HL-60/S4 treated with phorbol 12-myristate 13-acetate at 8.2 ng/mL for 4 days and 3 days (cell line): ENCODE data around the gene AP4M1.
"Not testable (repeated sequence)": the region's sequence is repeated elsewhere in the genome, so short reads cannot be mapped to it uniquely, and the experiment has no call there.

Experiments used
- in situ Hi-C: fragments of 300-500 bp; cut with MboI; formaldehyde crosslinking; loops from 2 replicates; pipeline ENCODE4 v1.15.0; 2022; ENCODE audit warnings: low sequenced_read_pairs

AP4M1 gene

DNA sequence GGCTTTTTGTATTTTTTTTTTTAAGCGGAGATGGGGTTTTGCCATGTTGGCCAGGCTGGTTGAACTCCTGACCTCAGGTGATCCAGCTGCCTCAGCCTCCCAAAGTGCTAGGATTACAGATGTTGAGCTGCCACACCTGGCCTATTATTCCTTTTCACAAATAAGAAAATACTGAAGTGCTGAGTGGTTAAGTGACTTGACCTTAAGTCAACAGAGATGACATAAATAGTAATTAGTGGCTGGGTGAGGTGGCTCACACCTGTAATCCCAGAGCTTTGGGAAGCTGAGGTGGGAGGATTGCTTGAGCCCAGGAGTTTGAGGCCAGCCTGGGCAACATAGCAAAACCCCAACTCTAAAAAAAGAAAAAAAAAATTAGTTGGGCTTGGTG lies 28.8 kb downstream of the AP4M1 start:
- in situ Hi-C loops, result loop anchor here (10.0 kb wide), 1 partner anchor 75 kb away; no protein-coding TSS in a partner anchor

DNA sequence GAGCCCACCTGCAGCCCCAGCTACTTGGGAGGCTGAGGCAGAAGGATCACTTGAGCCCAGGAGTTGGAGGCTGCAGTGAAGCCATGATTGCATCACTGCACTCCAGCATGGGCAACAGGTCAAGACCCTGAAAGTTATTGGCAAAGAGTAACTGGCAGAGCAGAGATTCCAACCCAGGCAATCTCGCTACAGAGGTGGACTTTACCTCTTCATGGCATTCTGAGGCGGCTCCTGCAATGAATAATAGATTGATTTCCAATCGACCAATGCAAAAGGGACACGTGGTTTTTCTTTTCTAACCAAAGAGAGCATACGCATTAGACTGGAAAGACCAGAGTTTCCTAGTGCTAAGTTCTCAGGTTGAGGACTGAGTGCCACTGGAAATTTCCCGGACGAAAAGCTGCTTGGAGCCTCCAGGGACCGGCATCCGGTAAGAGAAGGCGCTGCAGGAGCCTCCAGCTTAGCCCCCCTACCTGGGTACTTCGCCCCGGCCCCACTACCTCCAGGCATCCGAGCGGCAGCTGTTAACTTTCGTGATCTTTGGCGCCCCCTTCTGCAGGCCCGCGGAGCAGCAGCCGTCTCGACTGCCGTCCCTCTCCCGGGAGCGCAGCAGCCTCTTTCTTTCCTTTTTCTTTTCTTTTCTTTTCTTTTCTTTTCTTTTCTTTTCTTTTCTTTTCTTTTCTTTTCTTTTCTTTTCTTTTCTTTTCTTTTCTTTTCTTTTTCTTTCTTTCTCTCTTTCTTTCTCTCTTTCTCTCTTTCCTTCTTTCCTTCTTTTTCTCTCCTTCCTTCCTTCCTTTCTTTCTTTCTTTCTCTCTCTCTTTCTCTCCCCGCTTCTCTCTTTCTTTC lies 29.4 kb downstream of the AP4M1 start:
- in situ Hi-C loops, result loop anchor here (10.0 kb wide), 1 partner anchor 74 kb away; no protein-coding TSS in a partner anchor

DNA sequence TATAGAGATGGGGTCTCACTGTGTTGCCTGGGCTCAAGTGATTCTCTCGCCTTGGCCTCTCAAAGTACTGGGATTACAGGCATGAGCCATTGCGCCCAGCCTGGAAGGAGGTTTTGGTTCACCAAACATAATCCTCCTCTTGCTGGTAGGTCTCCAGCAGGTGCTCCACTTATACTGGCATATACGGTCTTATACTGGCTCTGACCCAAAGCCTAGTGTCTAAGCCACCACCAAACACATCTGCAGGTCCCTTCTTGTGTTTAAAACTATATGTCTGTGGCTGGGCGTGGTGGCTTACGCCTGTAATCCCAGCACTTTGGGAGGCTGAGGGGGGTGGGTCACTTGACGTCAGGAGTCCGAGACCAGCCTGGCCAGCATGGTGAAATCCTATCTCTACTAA lies 30.7 kb downstream of the AP4M1 start:
- in situ Hi-C loops, result loop anchor here (10.0 kb wide), 1 partner anchor 73 kb away; no protein-coding TSS in a partner anchor

DNA sequence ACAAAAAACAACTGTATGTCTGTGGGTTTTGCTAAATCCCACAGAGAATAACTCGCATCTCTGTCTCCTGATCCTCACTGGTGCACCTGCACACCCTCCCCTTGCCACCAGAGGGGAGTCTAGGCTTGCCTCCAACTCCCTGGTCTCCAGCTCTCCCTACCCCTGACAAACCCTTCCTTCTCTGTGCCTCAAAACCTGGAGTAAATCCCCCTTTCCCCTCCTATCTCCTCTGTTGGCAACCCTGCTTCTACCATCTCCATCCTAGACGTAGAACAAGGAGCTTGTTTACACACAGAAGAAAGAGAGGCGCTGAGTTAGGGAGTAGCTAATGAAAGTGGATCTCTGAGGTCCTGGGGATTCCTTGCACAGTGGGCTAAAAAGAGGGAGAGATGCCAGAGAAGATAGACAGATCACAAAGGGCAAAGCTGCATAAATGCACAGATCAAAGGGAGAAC lies 31.3 kb downstream of the AP4M1 start:
- in situ Hi-C loops, result loop anchor here (10.0 kb wide), 1 partner anchor 72 kb away; no protein-coding TSS in a partner anchor

GRCh38 chr7:100137851-100138760 lies 36.7 kb downstream of the AP4M1 start:
- in situ Hi-C loops, result loop anchor here (10.0 kb wide), 1 partner anchor 67 kb away; no protein-coding TSS in a partner anchor

DNA sequence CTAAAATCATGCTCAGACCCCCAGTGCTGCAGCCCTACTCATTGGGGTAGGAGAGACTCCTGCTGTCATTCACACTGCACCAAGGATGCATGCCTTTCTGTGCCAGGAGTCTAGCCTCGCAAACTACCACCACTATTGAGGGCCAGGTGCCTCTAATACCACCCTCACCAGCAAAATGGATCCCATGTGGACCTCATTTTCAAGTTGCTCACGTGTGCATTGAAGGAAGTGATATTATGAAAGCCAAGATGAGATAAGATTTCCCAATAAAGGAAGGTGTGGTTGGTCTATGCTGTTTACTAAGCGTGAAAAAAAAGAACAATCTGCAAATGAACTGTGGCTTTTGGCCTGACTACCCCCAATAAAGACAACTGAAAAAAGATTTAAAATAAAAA lies 40.1 kb downstream of the AP4M1 start:
- in situ Hi-C loops, result no loop called here

DNA sequence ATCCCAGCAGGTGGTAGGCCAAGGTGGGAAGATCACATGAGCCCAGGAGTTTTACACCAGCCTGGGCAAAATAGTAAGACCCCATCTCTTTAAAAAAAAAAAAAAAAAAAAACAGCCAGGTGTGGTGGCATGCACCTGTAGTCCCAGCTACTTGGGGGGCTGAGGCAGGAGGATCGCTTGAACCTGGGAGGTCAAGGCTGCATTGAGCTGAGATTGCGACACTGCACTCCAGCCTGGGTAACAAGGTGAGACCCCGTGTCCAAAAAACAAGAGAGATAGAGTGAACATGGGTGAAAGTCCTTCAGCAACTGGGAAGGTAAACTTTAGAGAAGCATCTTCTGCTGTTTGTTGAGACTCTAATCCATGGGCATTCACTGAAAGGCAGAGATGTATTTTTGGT lies 41.0 kb downstream of the AP4M1 start:
- in situ Hi-C loops, result no loop called here

- in situ Hi-C loops, result not testable (repeated sequence)
Measured at GRCh38 chr7:100146350-100146749, 44.9 kb downstream of the AP4M1 start.

- in situ Hi-C loops, result no loop called here
Measured at GRCh38 chr7:100147278-100147677, 45.8 kb downstream of the AP4M1 start.

DNA sequence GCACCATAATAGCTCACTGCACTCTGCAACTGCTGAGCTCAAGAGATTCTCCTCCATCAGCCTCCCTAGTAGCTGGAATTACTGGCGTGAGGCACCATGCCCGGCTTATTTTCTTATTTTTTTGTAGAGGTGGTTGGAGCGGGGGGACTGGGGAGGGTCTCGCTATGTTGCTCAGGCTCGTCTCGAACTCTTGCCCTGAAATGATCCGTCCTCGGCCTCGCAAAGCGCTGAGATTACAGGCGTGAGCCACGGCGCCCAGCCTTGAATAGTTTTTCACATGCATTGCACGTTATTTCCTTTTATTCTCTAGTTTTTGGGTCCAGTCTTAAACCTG lies 46.7 kb downstream of the AP4M1 start:
- in situ Hi-C loops, result no loop called here

- in situ Hi-C loops, result no loop called here
Measured at GRCh38 chr7:100148559-100149328, 47.3 kb downstream of the AP4M1 start, which contains the start of gene LAMTOR4. Gene LAMTOR4 (plus strand): TSS chr7:100148918. CDS start chr7:100148973, 55 bp downstream.

GRCh38 chr7:100152404-100152803 lies 51.0 kb downstream of the AP4M1 start:
- in situ Hi-C loops, result no loop called here

DNA sequence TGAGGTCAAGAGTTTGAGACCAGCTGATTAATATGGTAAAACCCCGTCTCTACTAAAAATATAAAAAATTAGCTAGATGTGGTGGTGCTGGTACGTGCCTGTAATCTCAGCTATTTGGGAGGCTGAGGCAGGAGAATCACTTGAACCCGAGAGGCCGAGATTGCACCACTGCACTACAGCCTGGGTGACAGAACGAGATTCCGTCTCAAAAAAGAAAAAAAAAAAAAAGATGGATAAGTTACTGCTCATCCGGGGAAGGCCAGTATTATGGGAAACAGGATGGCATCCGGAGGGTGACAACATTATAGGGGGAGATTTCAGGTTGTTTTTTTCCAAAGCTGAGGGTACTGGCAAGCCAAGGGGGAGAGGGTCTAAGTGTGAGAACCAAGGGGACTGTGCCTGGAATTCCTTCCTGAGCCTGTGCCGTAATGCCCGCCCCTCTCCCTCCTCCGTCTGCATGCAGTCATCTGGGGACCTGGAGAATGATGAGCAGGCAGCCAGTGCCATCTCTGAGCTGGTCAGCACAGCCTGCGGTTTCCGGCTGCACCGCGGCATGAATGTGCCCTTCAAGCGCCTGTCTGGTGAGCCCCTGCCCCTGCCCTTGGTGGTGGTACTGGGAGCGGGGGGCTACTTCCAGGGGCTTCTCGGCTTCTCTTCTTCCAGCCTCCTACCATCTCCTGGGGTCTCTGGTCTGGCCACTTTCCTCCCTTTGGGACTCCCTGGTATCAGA lies 51.7 kb downstream of the AP4M1 start:
- in situ Hi-C loops, result no loop called here

- in situ Hi-C loops, result no loop called here
Measured at GRCh38 chr7:100153708-100154535, 52.5 kb downstream of the AP4M1 start.

DNA sequence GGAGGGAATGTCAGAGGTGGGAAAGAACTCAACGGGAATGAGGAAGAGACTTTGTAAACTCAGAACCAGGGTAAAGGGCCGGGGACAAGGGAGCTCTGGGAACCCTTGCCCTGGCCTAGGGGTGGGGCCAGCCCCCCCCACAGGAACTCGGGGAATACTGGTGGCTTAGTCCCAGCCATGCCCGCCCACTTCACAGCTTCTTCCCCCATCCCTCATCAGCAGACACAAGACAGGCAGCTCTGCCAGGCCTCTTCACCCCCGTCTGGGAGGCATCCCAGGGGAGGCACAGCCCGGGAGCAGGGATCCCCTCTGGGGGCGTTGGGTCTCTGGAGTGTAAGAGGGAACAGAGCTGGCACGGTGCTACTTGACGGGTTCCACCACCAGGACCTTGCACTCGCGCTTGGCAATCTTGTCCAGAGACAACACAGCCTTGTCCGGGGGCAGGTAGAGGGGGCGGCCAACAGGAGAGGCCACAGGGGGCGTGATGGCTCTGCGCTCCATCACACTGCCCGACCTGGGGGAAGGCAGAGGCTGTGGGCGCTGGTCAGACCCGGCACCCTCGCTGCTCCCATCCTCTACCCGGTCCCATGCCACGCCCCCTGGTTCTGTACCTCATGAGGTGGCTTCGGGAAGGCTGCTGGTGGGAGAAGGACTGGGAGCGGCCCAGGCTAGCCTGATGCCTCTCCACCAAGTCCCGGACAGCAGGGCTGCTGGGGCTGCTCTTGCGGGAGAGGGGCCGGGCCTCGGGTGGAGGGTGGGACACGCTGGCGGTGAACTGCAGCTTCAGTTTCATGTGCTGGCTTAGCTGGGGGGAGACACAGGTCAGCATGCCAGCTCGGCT lies 53.4 kb downstream of the AP4M1 start:
- in situ Hi-C loops, result no loop called here

GRCh38 chr7:100155553-100156317 lies 54.3 kb downstream of the AP4M1 start:
- in situ Hi-C loops, result no loop called here

DNA sequence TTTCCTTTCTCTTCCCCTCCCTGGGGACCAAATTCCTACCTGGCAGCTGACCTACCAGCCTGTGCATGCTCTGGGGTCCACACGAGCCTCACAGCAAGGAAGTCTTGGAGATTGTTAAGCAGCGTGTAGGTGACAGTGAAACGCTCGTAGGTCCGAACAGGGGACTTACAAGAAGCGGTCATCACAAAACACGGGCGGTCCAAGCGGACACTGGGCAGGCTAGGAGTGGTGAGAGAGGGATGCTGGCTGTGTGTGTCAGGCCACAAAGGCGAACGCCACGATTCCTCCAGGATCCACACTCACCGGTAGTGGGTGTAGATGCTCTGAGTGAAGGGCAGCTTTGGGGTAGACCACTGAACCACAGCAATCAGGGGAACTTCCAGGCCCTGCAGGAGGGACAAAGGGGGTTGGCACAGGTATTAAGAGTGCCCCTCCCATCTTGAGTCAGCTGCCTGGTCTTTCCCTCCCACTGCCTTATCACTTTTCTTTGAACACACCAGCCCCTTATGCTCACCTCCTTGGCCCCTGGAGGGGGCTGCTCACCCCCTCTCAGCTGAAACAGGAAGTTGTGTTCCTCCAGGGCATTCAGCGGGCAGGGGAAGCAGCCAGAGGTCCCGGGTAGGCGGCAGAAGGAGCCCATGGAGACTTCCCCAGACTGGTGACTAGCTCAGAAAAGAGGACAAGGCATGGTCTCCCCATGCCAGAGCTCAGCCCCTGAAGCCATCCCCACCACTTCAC lies 55.1 kb downstream of the AP4M1 start:
- in situ Hi-C loops, result no loop called here
